Loucy (cell line): ENCODE data around the gene ZDHHC19.

Source experiments
- H2AFZ ChIP-seq: fragments of 200-600 bp; sonication (generic); 2 replicates; pipeline ENCODE4 v1.6.0; 2016; ENCODE audit warnings: antibody characterized with exemption, mild to moderate bottlenecking, low read length, moderate library complexity
- H3F3A ChIP-seq: fragments of 200-600 bp; 2 replicates; pipeline ENCODE4 v1.6.0; 2016; ENCODE audit warnings: antibody characterized with exemption, low read depth, mild to moderate bottlenecking
- H3K27me3 ChIP-seq: fragments of 200-600 bp; sonication (generic); 2 replicates; pipeline ENCODE4 v1.6.1; 2014; ENCODE audit warnings: low read length, mild to moderate bottlenecking; ENCODE audit not compliant: insufficient read depth, poor library complexity, severe bottlenecking
- H3K36me3 ChIP-seq: fragments of 200-600 bp; sonication (generic); 2 replicates; pipeline ENCODE4 v1.6.1; 2016; ENCODE audit warnings: low read length; ENCODE audit not compliant: insufficient read depth
- H3K4me1 ChIP-seq: fragments of 200-600 bp; sonication (generic); 2 replicates; pipeline ENCODE4 v1.5.1; 2014; ENCODE audit warnings: low read length, mild to moderate bottlenecking; ENCODE audit not compliant: insufficient read depth, poor library complexity, severe bottlenecking
- H3K4me2 ChIP-seq: fragments of 200-600 bp; sonication (generic); 2 replicates; pipeline ENCODE4 v1.6.0; 2014; ENCODE audit warnings: antibody characterized with exemption, low read length, low read depth, mild to moderate bottlenecking; ENCODE audit not compliant: poor library complexity, severe bottlenecking
- H3K4me3 ChIP-seq: fragments of 200-600 bp; sonication (generic); 2 replicates; pipeline ENCODE4 v1.5.1; 2014; ENCODE audit warnings: low read length, mild to moderate bottlenecking, mixed read lengths; ENCODE audit not compliant: poor library complexity, severe bottlenecking
- H3K79me2 ChIP-seq: fragments of 200-600 bp; sonication (generic); 2 replicates; pipeline ENCODE4 v1.6.1; 2014; ENCODE audit warnings: low read length; ENCODE audit not compliant: insufficient read depth
- H3K9ac ChIP-seq: fragments of 200-600 bp; sonication (generic); 2 replicates; pipeline ENCODE4 v1.6.0; 2014; ENCODE audit warnings: mild to moderate bottlenecking, low read depth, low read length, moderate library complexity; ENCODE audit not compliant: poor library complexity, severe bottlenecking
- H3K9me2 ChIP-seq: fragments of 200-600 bp; sonication (generic); replicated peaks from 2 replicates; pipeline ENCODE4 v1.6.1; 2016; ENCODE audit warnings: low read depth, low read length, mixed read lengths
- H3K9me3 ChIP-seq: fragments of 200-600 bp; sonication (generic); 2 replicates; pipeline ENCODE4 v1.6.1; 2014; ENCODE audit warnings: mild to moderate bottlenecking, antibody characterized with exemption, low read length, low read depth; ENCODE audit not compliant: insufficient read depth
- H4K20me1 ChIP-seq: fragments of 200-600 bp; sonication (generic); 2 replicates; pipeline ENCODE4 v1.6.0; 2014; ENCODE audit warnings: antibody characterized with exemption, low read length, mild to moderate bottlenecking; ENCODE audit not compliant: insufficient read depth, poor library complexity, severe bottlenecking
- CTCF ChIP-seq: fragments of 200-600 bp; sonication (generic); conservative IDR thresholded peaks from 2 replicates; pipeline ENCODE4 v1.5.1; 2014; ENCODE audit warnings: mild to moderate bottlenecking, antibody characterized with exemption, low read length
- EZH2phosphoT487 ChIP-seq: fragments of 200-600 bp; IDR thresholded peaks from 2 replicates; pipeline ENCODE4 v1.6.1; 2018; ENCODE audit warnings: antibody characterized with exemption, mild to moderate bottlenecking, moderate library complexity, borderline replicate concordance

ZDHHC19 gene

GRCh38 chr3:196203846-196204245 is 7.4 kb downstream of the ZDHHC19 start:
- Histone ChIP-seq H3K9me3 (no peaks in the 10 kb centered on the region), H3K4me2 (no peak overlapping the region), H3K9ac (no peak overlapping the region)

GRCh38 chr3:196202516-196202970 is 8.7 kb downstream of the ZDHHC19 start:
- H3K4me1 ChIP-seq = no peaks in the 10 kb centered on the region
- no peak overlapping the region for H3K4me2 ChIP-seq
- no peak overlapping the region for H3K4me3 ChIP-seq
- no peaks in the 10 kb centered on the region for H3K27me3 ChIP-seq
- H3F3A ChIP-seq = no peaks in the 10 kb centered on the region
- H2AFZ ChIP-seq = no peak overlapping the region
- no peaks in the 10 kb centered on the region for H4K20me1 ChIP-seq
- H3K36me3 ChIP-seq = no peaks in the 10 kb centered on the region
- TF ChIP-seq CTCF = no peak
- no peak for TF ChIP-seq EZH2phosphoT487
- H3K9me2 ChIP-seq = no peaks in the 10 kb centered on the region
- H3K79me2 ChIP-seq = no peaks in the 10 kb centered on the region
- H3K9ac ChIP-seq = no peak overlapping the region
- H3K9me3 ChIP-seq = no peaks in the 10 kb centered on the region

More at GRCh38 chr3:196203846-196204245, 7.4 kb downstream of the ZDHHC19 start:
- Histone ChIP-seq H3K79me2 (no peaks in the 10 kb centered on the region), H2AFZ (no peak overlapping the region), H3K9me2 (no peaks in the 10 kb centered on the region), H3K4me1 (no peaks in the 10 kb centered on the region), H3K36me3 (no peaks in the 10 kb centered on the region), H3F3A (no peaks in the 10 kb centered on the region), H4K20me1 (no peaks in the 10 kb centered on the region), H3K4me3 (no peak overlapping the region), H3K27me3 (no peaks in the 10 kb centered on the region)
- TF ChIP-seq EZH2phosphoT487 (no peak), CTCF (no peak)

- Histone ChIP-seq H3F3A (no peaks in the 10 kb centered on the region), H3K36me3 (no peaks in the 10 kb centered on the region), H3K9me2 (no peaks in the 10 kb centered on the region), H3K9ac (no peak overlapping the region), H4K20me1 (no peaks in the 10 kb centered on the region), H2AFZ (no peak overlapping the region), H3K9me3 (no peaks in the 10 kb centered on the region), H3K4me2 (no peak overlapping the region), H3K27me3 (no peaks in the 10 kb centered on the region), H3K4me3 (no peak overlapping the region), H3K4me1 (peaks cover 20% of the 10 kb centered on the region), H3K79me2 (peaks cover 25% of the 10 kb centered on the region)
- TF ChIP-seq CTCF = peak; percentile 69
- TF ChIP-seq EZH2phosphoT487 = no peak
These were observed 12.1 kb downstream of the ZDHHC19 start for GRCh38 chr3:196198771-196199753.
